PC-3 (cell line): ENCODE results near the gene DNAH7. TPM values are rescaled to one million over a fixed set of nuclear protein-coding genes. Genes with fewer than 3 reads are reported as not detected.

Experiments
- ATAC-seq: fragments of 200-7000 bp; cut with Tn5 transposase; 2 replicates; pipeline ENCODE4 v1.9.1; 2020; ENCODE audit warnings: mild to moderate bottlenecking, moderate library complexity
- BruUV-seq: library from RNA; stranded (reverse); fragments of 400-500 nt; replicated peaks from 2 replicates; lab custom pipeline; 2021; lab: Mats Ljungman, UMichigan
- CTCF ChIA-PET: fragments of 300-600 bp; sonication (Branson Sonifier 250); formaldehyde crosslinking; loops from one replicate; lab custom pipeline; 2022; ENCODE audit warnings: antibody characterized with exemption; lab: Charles Lee
- POLR2A ChIA-PET: fragments of 300-600 bp; sonication (Branson Sonifier 250); formaldehyde crosslinking; loops from one replicate; lab custom pipeline; 2022; ENCODE audit warnings: antibody characterized with exemption; ENCODE audit not compliant: unreplicated experiment; lab: Charles Lee
- DNase-seq: peaks from one replicate; pipeline ENCODE4 v3.0.0-alpha.2; 2015
- H2AFZ ChIP-seq: fragments of 300-600 bp; sonication (generic); 2 replicates; pipeline ENCODE4 v1.6.0; 2016; ENCODE audit warnings: antibody characterized with exemption, low read length
- H3F3A ChIP-seq: fragments of 300-600 bp; sonication (generic); one replicate; pipeline ENCODE4 v1.6.0; 2017; ENCODE audit warnings: antibody characterized with exemption, low read length, control low read depth, mild to moderate bottlenecking; ENCODE audit not compliant: unreplicated experiment
- H3K27ac ChIP-seq: fragments of 300-600 bp; sonication (generic); 2 replicates; pipeline ENCODE4 v1.5.1; 2016; ENCODE audit warnings: mild to moderate bottlenecking, low read length
- H3K27me3 ChIP-seq: fragments of 300-600 bp; sonication (generic); 2 replicates; pipeline ENCODE4 v1.6.1; 2016; ENCODE audit warnings: low read length, mixed read lengths
- H3K36me3 ChIP-seq: fragments of 300-600 bp; sonication (generic); 2 replicates; pipeline ENCODE4 v1.6.1; 2016; ENCODE audit warnings: low read depth, mixed run types, low read length, mixed read lengths
- H3K4me1 ChIP-seq: fragments of 300-600 bp; sonication (generic); 2 replicates; pipeline ENCODE4 v1.5.1; 2016; ENCODE audit warnings: low read length; ENCODE audit not compliant: insufficient read depth
- H3K4me2 ChIP-seq: fragments of 300-600 bp; sonication (generic); 2 replicates; pipeline ENCODE4 v1.6.0; 2016; ENCODE audit warnings: low read length
- H3K4me3 ChIP-seq: fragments of 300-600 bp; sonication (generic); 2 replicates; pipeline ENCODE4 v1.5.1; 2016; ENCODE audit warnings: mild to moderate bottlenecking, low read length, mixed read lengths
- H3K79me2 ChIP-seq: fragments of 300-600 bp; sonication (generic); 2 replicates; pipeline ENCODE4 v1.6.1; 2017; ENCODE audit warnings: low read length, mixed read lengths
- H3K9ac ChIP-seq: fragments of 300-600 bp; sonication (generic); 2 replicates; pipeline ENCODE4 v1.6.0; 2016; ENCODE audit warnings: mild to moderate bottlenecking, low read length
- H3K9me2 ChIP-seq: fragments of 300-600 bp; sonication (generic); replicated peaks from 2 replicates; pipeline ENCODE4 v1.6.1; 2016; ENCODE audit warnings: mixed run types, low read length, mixed read lengths
- H3K9me3 ChIP-seq: fragments of 300-600 bp; sonication (generic); 2 replicates; pipeline ENCODE4 v1.6.1; 2016; ENCODE audit warnings: low read length, mixed read lengths
- H4K20me1 ChIP-seq: fragments of 300-600 bp; sonication (generic); 2 replicates; pipeline ENCODE4 v1.6.1; 2016; ENCODE audit warnings: low read length, mixed read lengths
- CTCF ChIP-seq: fragments of 300-600 bp; sonication (generic); conservative IDR thresholded peaks from 2 replicates; pipeline ENCODE4 v1.5.1; 2017; ENCODE audit warnings: antibody characterized with exemption, low read depth, mild to moderate bottlenecking, low read length
- EZH2 ChIP-seq: fragments of 300-600 bp; sonication (generic); IDR thresholded peaks from one replicate; pipeline ENCODE4 v1.6.1; 2017; ENCODE audit warnings: antibody characterized with exemption, mild to moderate bottlenecking, low read length; ENCODE audit not compliant: unreplicated experiment
- EZH2phosphoT487 ChIP-seq: fragments of 300-600 bp; sonication (generic); IDR thresholded peaks from 2 replicates; pipeline ENCODE4 v1.6.1; 2018; ENCODE audit warnings: mild to moderate bottlenecking, antibody characterized with exemption, low read length, borderline replicate concordance
- intact Hi-C: fragments of 100-400 bp; cut with micrococcal nuclease; formaldehyde crosslinking; loops from 2 replicates; pipeline ENCODE4 v1.9.0; 2023
- total RNA-seq: library from RNA; depleted of rRNA; stranded (reverse); fragments of >200 nt; gene quantifications from 2 replicates; pipeline ENCODE4 v1.2.3, GENCODE V29; 2014

Gene DNAH7
- total RNA-seq, 1 experiment from 2014 or later, result 1.9 TPM

GRCh38 chr2:196108604-196109003, 40.0 kb upstream of the DNAH7 start:
- ATAC-seq (no peak), DNase-seq (no peak)
- no peak overlapping the region for H3K9ac ChIP-seq
- H3F3A ChIP-seq, result no peaks in the 10 kb centered on the region
- no peaks in the 10 kb centered on the region for H4K20me1 ChIP-seq
- H3K27ac ChIP-seq, result no peak overlapping the region
- no peaks in the 10 kb centered on the region for H3K27me3 ChIP-seq
- no peak overlapping the region for H3K4me3 ChIP-seq
- TF ChIP-seq CTCF (no peak), EZH2phosphoT487 (no peak), EZH2 (no peak)
- BruUV-seq, result no TSS peak
- no peak overlapping the region for H3K4me2 ChIP-seq
- intact Hi-C loops, result no loop called here
- H3K9me2 ChIP-seq, result no peaks in the 10 kb centered on the region
- ChIA-PET POLR2A (no interaction called here), CTCF (no interaction called here)
- H3K4me1 ChIP-seq, result 0 out of 2 replicates have a peak, but pooled peaks cover 7% of the 10 kb centered on the region
- no peak overlapping the region for H2AFZ ChIP-seq
- H3K9me3 ChIP-seq, result no peaks in the 10 kb centered on the region
- H3K79me2 ChIP-seq, result no peaks in the 10 kb centered on the region
- H3K36me3 ChIP-seq, result no peaks in the 10 kb centered on the region

- Histone ChIP-seq H3K27ac (no peak overlapping the region), H2AFZ (no peak overlapping the region)
- DNase-seq, result no peak
Observed at GRCh38 chr2:196105951-196106350, 37.3 kb upstream of the DNAH7 start.

More at GRCh38 chr2:196105951-196106350, 37.3 kb upstream of the DNAH7 start:
- Histone ChIP-seq H3K4me2 (no peak overlapping the region), H3K36me3 (no peaks in the 10 kb centered on the region), H3K27me3 (no peaks in the 10 kb centered on the region), H4K20me1 (no peaks in the 10 kb centered on the region), H3K9ac (no peak overlapping the region), H3K9me3 (no peaks in the 10 kb centered on the region), H3K9me2 (no peaks in the 10 kb centered on the region), H3K79me2 (no peaks in the 10 kb centered on the region), H3K4me1 (no peaks in the 10 kb centered on the region), H3K4me3 (no peak overlapping the region), H3F3A (no peaks in the 10 kb centered on the region)
- no peak for ATAC-seq
- TF ChIP-seq EZH2phosphoT487, result no peak
- TF ChIP-seq EZH2, result no peak
- TF ChIP-seq CTCF, result no peak
- BruUV-seq, result no TSS peak
- POLR2A ChIA-PET, result no interaction called here
- intact Hi-C loops, result no loop called here
- CTCF ChIA-PET, result no interaction called here
